Measurements from ENCODE around the gene TRAK1.

Gene TRAK1

GRCh38 chr3:42247576-42248027 is 156.4 kb downstream of the TRAK1 start:
- DNase-seq (ENCODE audit: low spot score), result peak; percentile 68

DNA sequence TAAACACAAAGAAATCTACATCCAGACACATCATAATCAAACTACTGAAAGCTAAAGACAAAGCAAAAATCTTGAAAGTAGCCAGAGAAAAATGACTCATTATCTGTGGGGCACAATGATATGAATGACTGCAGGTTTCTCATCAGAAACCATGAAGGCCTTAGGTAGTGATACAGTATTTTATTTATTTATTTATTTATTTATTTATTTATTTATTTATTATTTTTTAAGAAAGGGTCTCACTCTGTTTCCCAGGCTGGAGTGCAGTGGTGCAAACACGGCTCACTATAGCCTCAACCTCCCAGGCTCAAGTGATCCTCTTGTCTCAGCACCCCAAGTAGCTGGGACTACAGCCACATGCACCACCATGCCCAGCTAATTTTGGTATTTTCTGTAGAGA is 159.6 kb downstream of the TRAK1 start:
- DNase-seq (ENCODE audit: low spot score), result no peak

GRCh38 chr3:42254566-42254965 is 163.4 kb downstream of the TRAK1 start:
- DNase-seq (ENCODE audit: low spot score), result no peak

GRCh38 chr3:42256135-42256819 is 165.1 kb downstream of the TRAK1 start:
- DNase-seq (ENCODE audit: low spot score), result no peak

- no peak for DNase-seq (ENCODE audit: low spot score)
Measured at GRCh38 chr3:42257007-42257406, 165.8 kb downstream of the TRAK1 start.

DNA sequence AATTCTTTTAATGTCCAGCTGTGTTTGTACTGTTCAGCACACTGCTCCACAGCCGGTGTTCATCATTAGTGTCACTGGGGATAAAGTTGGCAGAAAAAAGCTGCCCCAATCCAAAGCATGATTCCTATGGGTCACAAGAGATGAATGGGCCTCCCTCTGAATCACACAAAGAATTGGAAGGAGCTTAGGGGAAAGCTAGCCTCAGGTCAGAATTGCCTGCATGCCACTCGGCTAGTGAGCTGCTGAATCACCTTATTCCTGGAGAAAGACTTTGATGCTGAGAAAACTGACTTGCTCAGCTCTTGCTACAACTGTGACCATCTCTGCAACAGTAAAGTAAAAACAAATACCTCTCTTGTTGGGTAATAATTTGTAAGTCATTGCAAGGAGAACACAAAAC is 171.4 kb downstream of the TRAK1 start:
- no peak for DNase-seq (ENCODE audit: low spot score)

- no peak for DNase-seq (ENCODE audit: low spot score)
Measured at GRCh38 chr3:42263354-42264346, 172.5 kb downstream of the TRAK1 start.

DNA sequence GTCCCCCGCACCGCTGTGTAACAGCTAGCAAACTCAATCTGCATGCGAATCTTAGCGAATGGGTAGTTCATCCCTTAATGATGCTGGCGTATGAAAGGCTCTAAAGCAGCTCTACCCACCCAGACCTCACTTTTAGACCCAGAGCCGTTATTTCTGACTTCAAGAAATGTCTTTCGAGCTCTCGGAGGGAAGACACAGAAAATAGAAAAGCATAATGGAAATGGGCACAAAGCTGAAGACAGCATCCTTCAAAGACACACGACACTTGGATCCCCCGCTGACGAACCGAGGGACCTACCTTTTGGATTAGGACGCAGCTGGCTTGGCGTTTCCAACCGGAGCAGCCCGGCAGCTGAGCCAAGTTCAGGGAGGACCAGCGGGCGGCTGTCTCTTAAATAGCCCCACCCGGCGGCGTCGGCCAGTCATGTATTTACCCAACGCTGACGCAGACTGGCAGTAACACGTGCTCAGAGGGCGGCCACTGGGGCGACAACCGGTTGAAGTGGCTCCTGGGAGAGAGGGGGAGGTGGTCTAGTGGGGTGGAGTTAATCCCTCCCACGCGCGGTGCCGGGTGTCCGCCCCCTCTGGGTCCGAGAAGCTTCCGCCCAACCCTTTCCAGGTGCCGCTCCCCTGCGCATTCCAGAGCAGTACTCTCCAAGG is 173.4 kb downstream of the TRAK1 start:
- DNase-seq (ENCODE audit: low spot score), result no peak

DNA sequence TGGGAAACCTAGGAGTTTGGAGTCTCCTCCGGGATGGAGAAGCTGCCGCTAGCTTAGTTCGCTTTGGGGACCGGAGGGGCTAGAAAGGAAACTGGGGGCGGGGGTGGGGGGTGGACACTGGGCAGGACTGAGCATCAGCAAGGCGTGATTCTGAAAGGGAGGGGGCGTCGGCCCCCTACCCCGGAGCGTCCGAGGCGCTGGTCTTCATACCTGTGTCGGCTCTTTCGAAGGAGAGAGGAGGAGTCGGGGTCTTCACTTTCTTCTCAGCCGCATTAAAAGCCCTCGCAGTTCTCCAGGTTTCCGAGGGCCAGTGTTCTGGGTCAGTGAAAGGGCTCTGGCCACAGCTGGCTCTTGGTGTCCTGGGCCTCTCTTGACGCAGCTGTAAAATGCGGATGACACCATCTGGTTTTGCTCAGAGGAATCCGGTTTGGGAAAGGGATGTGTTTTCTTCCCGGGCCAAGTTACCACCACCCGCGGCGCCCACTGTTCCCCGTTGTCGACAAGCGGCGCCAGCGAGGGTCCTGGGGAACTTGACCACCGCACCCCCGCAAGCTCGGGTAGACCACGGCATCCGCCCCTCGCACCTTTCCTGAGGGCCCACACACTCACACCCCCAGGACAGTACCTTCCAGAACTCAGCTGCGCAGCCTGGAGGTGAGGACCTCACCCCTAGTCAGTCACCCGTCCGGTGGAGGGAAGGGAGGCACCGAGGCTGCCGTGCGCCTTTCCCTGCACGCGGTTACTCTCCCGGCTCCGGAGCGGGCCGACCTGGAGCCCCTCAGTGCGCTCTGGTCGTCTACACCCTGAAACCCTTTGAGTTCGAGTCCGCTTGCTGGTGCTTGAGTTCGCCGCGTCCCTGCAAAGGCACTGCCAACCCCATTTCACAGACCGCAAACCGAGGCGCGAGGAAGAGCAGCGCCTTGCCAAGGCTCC is 174.2 kb downstream of the TRAK1 start:
- DNase-seq (ENCODE audit: low spot score), result no peak

DNA sequence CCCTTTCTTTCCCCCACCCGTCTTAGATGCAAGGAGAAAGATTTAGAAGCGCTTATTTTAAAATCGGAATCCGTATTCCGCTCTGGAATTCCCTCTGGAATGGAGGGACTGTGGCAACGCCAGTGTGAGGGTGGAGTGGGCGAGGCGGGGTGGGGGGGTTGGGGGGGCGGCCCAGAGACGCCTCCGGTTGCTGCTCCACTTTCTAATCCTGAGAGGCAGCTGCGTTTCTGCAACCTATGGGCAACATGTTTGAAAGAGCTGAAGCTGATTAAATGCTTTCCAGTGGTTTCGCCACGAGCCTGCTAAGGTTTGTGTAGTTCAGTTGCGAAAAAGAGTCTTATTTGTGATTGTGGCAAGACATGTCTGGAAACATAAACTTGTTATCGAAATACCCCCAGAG is 174.9 kb downstream of the TRAK1 start, which contains the start of gene CCK:
Gene CCK (minus strand): TSS at position 101 of the 400 bp plus-strand sequence. CDS start 2,555 bp downstream, outside the sequence.
- DNase-seq (ENCODE audit: low spot score), result no peak

DNA sequence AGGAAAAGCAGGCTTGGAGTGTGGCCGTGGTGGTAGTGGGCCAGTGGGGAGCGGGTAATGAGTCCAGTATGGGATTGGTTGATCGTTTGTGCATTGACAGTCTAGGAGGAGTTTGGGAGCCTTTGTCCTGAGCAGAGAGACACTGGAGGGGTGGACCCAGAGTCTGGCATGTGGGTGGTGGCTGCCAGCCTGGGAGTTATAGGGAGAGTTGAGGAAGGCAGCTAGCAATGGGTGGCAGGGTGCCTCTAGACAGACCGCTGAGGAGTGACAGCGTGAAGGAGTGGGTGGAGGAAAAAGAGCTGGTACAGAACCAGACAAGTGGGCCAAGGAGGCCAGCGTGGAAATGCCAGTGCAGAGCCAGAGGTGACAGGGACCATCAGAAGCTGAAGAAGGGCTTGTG is 176.7 kb downstream of the TRAK1 start:
- DNase-seq (ENCODE audit: low spot score), result no peak

DNA sequence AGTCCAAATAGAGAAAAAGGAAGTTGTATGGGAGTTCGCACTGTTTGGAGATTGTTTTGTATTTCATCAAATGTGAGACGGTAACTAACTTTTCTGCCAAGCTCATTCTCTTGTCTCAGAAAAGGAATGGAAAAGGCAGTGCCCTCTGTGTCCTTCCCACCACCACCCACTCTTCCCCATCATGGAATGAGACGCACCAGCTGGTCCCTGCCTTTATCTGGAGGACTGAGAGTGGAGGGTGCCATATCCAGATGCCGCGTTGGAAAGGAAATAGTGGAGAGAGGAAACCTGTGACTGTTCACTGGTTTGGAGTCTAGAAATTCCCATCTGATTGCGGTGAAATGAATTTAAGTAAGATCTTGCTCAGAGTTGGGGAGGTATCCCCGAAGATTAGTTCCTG is 178.5 kb downstream of the TRAK1 start:
- DNase-seq (ENCODE audit: low spot score), result no peak

GRCh38 chr3:42270561-42270960 is 179.4 kb downstream of the TRAK1 start:
- no peak for DNase-seq (ENCODE audit: low spot score)

GRCh38 chr3:42271786-42272185 is 180.6 kb downstream of the TRAK1 start:
- DNase-seq (ENCODE audit: low spot score), result no peak

DNA sequence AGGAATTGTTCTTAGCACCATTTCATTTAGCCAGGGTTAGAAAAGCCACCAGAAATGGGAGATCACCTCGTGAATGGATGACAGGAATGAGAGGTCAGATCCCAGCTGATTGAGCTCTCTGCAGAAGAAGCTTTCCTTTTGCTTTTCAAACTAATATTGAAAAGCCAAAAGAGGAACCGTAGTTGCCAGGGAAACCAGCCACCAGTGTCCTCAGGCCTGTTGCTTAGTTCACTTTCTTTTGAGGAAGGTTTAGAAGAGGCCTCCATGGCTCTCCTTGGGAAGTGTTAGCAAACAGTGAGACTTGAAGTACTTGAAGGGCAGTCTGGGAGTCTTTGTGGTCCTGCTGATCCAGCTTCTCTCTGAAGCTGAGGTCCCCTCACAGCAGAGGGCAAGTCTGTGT is 182.2 kb downstream of the TRAK1 start:
- no peak for DNase-seq (ENCODE audit: low spot score)

GRCh38 chr3:42274266-42274665 is 183.1 kb downstream of the TRAK1 start:
- DNase-seq (ENCODE audit: low spot score), result no peak

DNA sequence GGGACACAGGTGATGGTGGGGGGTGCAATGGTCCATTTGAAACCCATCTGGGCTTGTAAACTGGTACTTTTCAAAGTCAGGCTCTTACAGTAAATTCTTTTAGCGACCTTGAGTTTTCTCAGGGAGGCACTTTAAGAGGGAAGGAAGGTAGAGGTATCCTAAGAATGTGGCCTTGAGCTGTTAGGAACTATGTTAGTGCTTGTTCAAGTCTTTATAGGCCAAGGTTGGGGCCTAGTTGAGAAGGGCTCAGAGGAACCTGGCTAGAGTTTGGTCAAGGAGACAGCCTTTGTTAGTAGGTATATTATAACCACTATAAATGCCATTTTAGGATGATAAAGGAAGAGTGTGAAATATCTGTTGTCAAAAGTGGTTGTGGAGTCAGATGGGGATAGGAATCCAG is 184.1 kb downstream of the TRAK1 start:
- DNase-seq (ENCODE audit: low spot score), result no peak

Measured in HuH-7 (cell line).